ENCODE measurements around the gene SPRN.

DNA sequence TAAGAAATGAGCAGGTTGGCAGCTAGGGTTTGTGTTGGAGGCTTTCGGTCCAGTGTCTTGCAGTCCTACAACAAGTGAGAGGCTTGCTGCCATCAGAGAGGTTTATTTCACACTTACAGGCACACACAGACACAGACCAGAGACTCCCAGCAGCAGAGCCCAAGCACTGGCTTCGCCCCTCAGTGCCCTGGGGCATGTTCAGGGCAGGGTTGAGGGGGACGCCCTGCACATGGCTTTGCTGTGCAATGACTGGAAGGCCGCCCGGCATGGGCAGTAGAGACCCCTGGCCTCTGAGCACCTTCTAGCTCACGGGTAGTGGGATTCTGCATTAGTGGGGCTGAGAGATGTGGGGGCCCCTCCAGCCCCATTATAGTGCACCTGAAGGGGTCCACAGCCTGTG lies 3.8 kb downstream of the SPRN start:
- TF ChIP-seq TCF4 (CRISPR knock-in tag; IDR thresholded peaks at IDR 0.05; ENCODE audit: borderline replicate concordance) (no peak), ARNTL (CRISPR knock-in tag; IDR thresholded peaks at IDR 0.05; ENCODE audit: borderline replicate concordance, low read depth) (no peak), GLIS3 (CRISPR knock-in tag; IDR thresholded peaks at IDR 0.05) (no peak), ISL1 (CRISPR knock-in tag; IDR thresholded peaks at IDR 0.05) (no peak), BACH2 (CRISPR knock-in tag; IDR thresholded peaks at IDR 0.05; ENCODE audit: borderline replicate concordance) (no peak), ESRRG (CRISPR knock-in tag; IDR thresholded peaks at IDR 0.05) (no peak), ZNF8 (CRISPR knock-in tag; IDR thresholded peaks at IDR 0.05) (no peak), RARB (CRISPR knock-in tag; IDR thresholded peaks at IDR 0.05) (no peak), ZNF70 (CRISPR knock-in tag; IDR thresholded peaks at IDR 0.05) (no peak)
- TF ChIP-seq, protein P1, sequence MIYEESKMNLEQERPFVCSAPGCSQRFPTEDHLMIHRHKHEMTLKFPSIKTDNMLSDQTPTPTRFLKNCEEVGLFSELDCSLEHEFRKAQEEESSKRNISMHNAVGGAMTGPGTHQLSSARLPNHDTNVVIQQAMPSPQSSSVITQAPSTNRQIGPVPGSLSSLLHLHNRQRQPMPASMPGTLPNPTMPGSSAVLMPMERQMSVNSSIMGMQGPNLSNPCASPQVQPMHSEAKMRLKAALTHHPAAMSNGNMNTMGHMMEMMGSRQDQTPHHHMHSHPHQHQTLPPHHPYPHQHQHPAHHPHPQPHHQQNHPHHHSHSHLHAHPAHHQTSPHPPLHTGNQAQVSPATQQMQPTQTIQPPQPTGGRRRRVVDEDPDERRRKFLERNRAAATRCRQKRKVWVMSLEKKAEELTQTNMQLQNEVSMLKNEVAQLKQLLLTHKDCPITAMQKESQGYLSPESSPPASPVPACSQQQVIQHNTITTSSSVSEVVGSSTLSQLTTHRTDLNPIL (CRISPR knock-in tag; IDR thresholded peaks at IDR 0.05; ENCODE audit: low read depth) = no peak
- TF ChIP-seq, protein P2, sequence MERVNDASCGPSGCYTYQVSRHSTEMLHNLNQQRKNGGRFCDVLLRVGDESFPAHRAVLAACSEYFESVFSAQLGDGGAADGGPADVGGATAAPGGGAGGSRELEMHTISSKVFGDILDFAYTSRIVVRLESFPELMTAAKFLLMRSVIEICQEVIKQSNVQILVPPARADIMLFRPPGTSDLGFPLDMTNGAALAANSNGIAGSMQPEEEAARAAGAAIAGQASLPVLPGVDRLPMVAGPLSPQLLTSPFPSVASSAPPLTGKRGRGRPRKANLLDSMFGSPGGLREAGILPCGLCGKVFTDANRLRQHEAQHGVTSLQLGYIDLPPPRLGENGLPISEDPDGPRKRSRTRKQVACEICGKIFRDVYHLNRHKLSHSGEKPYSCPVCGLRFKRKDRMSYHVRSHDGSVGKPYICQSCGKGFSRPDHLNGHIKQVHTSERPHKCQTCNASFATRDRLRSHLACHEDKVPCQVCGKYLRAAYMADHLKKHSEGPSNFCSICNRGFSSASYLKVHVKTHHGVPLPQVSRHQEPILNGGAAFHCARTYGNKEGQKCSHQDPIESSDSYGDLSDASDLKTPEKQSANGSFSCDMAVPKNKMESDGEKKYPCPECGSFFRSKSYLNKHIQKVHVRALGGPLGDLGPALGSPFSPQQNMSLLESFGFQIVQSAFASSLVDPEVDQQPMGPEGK (CRISPR knock-in tag; IDR thresholded peaks at IDR 0.05; ENCODE audit: borderline replicate concordance) = no peak
- TF ChIP-seq, protein P3, sequence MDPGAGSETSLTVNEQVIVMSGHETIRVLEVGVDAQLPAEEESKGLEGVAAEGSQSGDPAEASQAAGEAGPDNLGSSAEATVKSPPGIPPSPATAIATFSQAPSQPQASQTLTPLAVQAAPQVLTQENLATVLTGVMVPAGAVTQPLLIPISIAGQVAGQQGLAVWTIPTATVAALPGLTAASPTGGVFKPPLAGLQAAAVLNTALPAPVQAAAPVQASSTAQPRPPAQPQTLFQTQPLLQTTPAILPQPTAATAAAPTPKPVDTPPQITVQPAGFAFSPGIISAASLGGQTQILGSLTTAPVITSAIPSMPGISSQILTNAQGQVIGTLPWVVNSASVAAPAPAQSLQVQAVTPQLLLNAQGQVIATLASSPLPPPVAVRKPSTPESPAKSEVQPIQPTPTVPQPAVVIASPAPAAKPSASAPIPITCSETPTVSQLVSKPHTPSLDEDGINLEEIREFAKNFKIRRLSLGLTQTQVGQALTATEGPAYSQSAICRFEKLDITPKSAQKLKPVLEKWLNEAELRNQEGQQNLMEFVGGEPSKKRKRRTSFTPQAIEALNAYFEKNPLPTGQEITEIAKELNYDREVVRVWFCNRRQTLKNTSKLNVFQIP (CRISPR knock-in tag; IDR thresholded peaks at IDR 0.05; ENCODE audit: borderline replicate concordance, low read depth) = no peak

Measured in SK-N-SH treated with all-trans-retinoic acid at 6 μM for 48 hours (cell line).